HG03565 (cell line): Measurements from ENCODE around the gene PSORS1C1.

Source experiments
- ATAC-seq: cut with Tn5 transposase; IDR thresholded peaks from one replicate; pipeline ENCODE4 v1.9.1; 2021; ENCODE audit warnings: mild to moderate bottlenecking, moderate library complexity; ENCODE audit not compliant: unreplicated experiment

The PSORS1C1 gene

DNA sequence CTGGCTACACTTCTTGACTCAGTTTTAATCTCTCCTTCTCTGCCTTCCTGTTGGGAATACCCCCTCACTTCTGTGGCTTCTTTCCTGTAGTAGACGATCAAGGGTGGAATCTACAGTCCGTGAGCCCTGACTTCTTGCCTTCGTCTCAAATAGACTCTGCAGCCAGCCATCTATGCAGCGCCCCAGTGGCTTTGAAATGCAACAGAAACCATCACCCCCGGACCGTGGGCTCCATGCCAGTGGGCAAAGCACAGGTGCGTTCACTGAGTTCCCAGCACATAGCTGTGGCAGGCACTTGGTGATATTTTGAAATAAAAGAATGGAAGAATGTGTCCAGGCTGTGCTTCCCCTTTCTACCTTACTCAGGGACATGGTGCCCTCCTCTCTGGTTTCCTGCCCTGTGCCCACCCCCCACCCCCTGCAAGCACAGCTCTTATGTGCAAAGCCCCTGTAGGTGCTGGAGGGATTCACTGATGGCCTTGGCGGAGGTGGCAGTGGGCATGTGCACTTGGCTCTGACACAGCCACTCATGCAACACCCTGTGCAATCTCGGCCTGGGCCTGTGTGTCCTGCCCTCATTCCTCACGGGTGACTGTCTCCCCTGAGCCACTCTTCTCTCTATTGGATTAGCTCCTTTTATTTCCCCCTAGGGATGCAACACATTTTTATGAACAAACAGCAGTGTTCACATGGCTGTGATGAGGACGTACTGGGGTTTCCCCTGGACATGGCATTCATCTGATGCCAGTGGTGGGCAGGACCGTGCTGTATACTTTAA, 11.2 kb downstream of the PSORS1C1 start:
- ATAC-seq = no peak

DNA sequence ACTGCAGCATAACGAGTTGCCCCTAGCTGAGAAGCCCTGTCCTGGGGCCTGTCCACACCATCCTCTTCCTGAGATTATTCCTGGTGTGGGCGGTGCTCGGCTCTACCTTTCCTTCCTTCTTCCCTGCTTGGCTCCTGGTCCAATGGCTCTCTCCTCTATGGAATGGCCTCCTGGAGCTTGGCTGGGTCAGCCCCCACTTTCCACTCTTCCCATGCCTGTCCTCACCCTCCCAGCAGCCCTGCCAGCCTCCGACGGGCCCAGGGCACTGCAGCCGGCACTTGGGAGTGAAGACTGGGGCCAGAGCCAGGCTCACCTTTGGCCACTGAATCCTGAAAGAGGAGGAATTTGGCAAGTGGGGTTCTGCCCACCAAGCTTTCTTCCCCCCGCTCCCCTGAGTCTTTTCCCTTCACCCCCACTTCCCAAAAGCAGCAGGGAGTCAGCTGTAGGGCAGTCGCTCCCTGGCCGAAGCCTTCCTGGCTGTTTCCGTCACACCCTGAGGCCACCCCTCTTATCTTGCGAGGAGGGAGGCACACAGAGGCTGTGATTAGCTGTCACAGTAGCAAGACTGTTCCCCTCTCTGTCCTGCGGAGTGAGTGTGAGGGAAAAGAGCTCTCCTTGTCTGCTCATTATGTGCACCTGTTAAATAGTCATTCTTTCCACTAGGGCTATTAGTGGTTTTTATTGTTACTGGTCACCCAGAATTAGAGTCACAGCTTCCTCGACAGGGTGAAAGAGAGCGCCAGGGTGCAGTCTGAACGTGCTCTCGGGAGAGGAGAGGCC, 12.0 kb downstream of the PSORS1C1 start:
- no peak for ATAC-seq

DNA sequence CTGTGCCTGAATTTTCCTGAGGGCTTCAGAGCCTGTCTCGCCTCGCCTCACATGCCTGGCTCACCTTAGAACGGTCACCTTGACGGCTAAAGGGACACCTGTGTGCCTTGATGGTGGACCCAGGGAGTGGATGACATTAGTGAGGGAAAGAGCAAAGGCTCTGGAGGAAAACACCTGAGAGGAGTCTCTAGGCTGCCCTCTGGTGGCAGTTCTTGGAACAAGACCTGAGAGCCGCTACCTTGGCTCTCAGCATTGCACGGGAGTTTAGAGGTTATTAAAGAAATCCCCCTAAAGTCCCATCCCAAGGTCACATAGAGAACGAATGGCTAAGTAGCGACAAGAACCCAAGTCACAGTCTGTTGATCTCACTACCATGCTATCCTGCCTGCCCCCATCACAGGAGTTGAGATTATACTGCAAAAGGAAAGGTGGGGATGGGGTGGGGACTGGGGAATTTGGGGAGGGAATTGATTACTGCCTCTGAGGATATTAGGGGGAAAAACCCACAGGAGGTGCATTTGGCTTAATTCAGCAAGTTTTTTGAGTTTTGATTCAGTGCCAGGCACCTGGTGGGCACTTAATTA, 13.6 kb downstream of the PSORS1C1 start:
- no peak for ATAC-seq

DNA sequence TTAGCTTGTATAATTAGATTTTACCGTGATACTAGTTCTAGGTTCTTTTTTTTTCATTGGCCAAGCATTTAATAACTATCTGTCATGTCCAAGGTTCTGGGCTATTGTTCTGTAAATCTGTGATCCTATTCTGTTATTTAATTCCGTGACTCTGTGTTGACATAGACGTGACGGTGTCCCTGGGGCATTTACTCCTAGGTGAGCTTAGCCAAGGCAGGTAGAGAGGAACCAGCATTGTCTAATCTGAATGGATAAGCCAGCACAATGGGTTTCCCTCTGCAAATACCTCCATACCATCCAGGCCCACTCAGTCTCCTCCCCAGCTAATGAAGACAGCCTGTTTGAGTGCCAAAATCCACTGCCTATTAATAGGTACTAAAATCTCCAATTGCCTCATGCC, 14.5 kb downstream of the PSORS1C1 start:
- ATAC-seq = no peak

DNA sequence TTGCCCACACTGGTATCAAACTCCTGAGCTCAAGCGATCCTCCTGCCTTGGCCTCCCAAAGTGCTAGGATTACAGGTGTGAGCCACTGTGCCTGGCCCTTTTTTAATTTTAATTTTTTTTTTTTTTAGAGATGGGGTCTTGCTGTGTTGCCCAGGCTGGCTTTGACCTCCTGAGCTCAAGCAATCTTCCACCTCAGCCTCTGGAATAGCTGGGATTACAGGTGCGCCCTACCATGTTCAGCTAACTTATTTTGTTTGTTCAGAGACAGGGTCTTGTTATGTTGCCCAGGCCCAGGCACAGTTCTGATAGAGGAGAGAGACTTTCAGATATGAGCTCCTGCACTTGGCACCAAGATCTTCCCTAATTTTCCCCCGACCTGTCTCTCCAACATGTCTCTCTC, 16.2 kb downstream of the PSORS1C1 start:
- ATAC-seq = no peak

DNA sequence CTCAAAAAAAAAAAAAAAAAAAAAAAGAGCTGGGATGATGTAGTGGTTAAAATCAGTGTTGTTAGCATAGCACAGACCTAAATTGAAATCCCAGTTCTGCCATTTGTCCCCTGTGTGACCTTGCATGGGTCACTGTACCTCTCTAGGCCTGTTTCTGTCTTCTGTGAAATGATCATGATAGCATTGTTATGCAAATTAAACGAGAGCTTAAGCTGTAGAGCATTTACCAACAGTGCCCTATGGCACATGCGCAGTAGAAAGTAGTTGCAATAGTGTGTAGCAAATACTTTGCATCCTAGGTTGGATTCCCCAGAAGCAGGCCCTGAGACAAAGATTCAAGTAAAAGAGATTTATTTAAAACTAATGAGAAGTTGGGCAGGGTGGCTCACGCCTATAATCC, 17.0 kb downstream of the PSORS1C1 start:
- ATAC-seq = no peak

DNA sequence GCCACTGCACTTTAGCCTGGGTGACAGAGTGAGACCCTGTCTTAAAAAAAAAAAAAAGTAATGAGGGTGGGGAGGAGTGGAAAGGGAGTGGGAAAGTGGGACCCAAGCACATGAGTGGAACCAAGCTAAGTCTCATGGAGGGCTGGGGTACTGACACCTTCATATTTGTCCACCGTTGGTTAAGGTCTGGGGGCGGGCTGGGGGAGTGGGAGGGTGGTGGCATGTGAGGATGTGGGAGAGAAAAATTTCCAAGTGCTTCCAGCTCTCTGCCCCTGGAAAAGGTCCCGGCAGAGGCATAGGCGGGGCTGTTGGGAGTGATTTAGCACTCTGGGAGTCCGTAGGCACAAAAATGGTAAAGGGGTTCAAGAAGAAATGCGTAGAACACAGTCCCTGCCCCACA, 18.2 kb downstream of the PSORS1C1 start:
- no peak for ATAC-seq

DNA sequence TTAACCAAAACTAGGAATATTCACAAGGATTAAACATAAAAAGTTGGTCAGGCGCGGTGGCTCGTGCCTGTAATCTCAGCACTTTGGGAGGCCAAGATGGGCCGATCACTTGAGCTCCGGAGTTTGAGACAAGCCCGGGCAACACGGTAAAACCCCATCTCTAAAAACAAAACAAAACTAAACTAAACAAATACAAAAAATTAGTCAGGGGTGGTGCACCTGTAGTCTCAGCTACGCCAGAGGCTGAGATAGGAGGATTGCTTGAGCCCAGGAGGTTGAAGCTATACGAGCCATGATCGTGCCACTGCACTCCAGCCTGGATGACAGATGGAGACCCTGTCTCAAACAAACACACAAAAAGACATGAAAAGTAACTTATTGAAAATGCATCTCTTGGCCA, 21.1 kb downstream of the PSORS1C1 start:
- ATAC-seq = no peak

DNA sequence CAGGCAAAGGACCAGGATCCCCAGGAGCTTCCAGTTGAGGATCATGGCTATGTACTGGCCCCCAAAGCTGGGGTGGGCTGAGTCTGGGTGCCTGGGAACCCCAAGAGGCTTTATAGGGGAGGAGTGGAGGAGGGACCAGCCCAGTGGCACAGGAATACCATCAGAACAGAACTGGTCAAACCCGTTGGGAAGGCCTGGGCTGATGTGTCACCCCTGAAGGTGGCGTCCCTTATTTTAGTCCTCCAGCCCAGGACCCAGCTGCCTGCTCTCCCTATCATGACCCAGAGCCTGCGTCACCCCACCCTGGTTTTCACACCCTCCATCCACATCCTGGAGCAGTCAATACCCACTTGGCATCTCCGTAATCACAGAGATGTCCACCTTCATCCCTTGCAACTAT, 24.4 kb downstream of the PSORS1C1 start, which contains the start of gene PSORS1C2:
Gene PSORS1C2, minus strand, starts transcription at position 85 of the 400 bp plus-strand sequence. Its CDS starts 40 bp downstream, at position 45.
- ATAC-seq = no peak

DNA sequence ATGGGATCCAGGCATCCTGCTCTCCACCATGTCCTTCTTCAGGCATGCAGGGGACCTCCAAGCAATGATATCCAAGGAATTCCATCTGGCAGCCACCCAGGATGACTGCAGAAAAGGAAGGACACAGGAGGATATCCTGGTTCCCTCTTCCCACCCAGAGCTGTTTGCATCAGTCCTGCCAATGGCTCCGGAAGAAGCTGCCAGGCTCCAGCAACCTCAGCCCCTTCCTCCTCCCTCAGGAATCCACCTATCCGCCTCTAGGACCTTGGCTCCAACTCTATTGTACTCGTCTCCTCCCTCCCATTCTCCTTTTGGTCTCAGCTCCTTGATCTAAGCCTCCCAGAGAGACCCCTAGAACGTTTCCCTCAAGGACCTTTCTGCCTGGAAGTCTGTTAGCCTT, 25.0 kb downstream of the PSORS1C1 start:
- no peak for ATAC-seq

DNA sequence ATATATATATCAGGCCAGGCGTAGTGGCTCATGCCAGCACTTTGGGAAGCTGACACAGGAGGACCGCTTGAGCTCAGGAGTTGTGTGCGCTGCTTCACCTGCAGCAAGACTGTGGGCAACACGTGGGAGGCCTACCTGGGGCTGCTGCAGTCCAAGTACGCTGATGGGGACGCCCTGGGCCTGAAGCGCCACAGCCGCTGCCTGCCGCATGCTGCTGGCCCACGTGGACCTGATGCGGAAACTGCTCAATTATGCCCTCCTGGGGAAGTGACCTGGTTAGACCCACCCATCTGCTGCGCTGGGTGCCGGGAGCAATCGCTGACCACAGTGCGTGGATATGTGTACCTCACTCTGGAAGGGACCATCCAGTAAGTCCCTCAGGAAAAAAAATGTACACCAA, 26.0 kb downstream of the PSORS1C1 start:
- no peak for ATAC-seq

DNA sequence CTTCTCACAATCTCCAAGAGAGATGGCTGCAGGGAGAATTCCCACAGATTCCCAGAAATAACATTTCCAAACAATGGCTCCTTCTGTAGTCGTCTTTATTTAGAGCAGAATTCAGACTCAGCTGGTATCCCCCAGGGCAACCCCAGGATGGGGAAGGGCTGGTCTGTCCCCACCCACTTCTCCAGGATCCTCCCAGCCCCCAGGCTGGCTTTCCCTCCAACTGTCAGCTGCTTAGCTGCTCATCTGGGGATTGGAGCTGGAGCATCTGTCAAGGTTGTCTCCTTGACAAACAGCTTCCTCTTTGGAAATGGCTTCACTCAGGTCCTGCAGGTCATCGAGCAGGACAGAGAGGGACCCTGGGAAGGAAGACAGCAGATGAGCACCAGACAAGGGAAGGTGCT, 27.8 kb downstream of the PSORS1C1 start:
- ATAC-seq = no peak

DNA sequence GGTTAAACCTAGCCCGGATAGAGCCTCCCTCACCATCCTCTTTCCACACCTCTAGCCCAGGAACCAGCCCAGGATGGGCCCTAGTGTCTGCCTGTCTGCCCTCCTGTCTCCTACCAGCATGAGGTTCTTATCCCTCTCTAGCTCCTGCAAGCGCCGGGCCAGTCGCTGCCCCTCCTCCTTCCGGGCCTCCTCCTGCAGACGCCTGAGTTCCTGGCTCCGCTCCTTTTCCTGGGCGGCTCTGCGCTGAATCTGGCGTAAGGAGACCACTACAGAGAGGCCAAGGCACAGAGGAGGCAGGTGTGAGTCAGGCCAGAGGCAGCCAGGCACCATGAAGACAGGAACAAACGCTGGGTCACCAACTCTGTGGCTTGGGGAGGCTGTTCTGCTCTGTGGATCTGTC, 28.5 kb downstream of the PSORS1C1 start:
- no peak for ATAC-seq

DNA sequence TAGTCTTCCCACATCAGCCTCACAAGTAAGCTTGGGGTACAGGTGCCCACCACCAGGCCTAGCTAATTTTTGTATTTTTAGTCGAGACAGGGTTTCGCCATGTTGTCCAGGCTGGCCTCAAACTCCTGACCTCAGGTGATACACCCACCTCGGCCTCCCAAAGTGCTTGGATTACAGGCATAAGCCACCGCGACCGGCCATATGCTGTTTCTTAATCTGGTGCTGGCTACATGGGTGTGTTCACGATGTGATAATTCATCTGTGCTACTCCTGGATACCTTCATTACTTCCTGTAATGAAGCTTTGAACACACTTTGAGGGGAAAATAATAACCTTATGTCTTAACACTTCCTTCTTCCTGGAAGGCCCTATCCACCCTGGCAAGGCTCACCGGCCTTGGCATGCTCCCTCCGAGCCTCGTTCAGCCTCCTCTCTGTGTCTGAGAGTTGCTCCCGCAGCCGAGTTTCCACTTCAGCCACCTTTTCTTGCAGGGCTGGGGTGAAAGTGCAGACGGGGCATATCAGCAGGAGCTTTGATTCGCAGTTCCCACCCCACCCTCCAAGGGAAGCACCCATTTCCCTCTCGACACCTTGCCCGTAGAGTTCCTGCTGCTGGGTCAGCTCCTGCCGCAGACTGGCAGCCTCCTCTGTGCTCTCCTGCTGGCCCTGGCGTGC, 29.8 kb downstream of the PSORS1C1 start:
- ATAC-seq = no peak

DNA sequence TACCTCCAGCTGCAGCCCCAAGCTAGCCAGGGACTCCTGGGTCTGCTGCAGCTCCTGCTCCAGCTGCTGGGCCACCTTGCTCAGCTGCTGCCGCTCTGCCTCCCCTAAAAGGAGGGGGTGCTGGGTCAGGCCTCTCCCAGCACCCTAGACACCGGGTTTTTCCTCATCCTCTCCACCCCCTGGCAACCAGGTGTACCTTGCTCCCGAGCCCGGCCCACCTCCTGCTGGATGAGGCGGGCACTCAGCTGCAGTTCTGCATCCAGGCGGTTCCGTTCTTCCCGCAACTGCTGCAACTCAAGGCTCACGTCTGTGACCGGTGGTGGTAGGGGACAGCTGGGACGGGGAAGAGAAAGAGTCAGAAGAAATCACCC, 30.4 kb downstream of the PSORS1C1 start:
- no peak for ATAC-seq

DNA sequence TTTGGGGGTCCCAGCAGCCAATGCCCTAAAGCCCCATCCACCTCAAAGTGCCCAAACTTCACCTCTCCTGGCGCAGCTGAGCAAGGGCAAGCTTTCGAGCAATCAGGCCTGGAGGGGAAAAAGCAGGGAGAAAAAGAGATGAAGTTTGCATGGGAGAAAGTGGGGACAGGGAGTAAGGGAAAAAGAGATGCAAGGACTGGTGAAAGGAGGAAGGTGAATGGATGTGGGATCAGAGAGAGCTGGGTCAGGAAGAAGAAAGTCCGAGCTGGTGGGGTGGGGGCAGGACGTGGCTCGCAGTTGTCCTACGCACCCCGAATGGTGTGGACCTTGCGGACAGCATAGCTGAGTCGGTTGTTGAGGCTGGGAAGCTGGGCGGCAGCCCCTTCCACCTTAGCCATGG, 30.8 kb downstream of the PSORS1C1 start:
- no peak for ATAC-seq

DNA sequence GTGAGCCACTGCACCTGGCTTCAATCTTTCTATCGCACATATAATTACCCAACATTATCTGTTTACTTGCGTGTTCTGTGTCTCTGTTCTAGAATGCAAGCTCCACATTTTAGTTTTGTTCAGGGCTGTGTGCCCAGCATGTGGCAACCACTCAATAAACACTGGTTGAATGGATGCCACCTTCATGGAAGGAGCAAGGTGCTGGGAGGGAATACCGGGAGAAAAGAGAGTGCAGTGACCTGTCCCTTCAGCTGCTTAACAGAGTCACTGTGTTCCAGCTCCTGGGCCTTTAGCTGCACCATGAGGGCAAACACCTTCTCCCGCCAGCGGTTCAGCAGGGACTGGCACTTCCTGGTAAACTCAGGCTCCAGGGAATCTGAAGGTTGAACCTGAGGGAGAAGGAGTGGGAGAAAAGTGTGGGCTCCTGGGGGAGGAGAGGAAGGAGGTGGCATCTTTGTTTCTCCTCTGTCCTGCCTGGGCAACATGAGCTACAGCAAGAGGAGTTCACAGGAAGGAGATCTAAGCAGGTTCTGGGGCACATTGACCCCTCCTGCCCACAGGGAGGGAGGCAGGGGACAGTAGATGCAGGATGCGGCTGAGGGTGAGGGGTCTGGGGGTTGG, 35.3 kb downstream of the PSORS1C1 start:
- ATAC-seq = no peak

DNA sequence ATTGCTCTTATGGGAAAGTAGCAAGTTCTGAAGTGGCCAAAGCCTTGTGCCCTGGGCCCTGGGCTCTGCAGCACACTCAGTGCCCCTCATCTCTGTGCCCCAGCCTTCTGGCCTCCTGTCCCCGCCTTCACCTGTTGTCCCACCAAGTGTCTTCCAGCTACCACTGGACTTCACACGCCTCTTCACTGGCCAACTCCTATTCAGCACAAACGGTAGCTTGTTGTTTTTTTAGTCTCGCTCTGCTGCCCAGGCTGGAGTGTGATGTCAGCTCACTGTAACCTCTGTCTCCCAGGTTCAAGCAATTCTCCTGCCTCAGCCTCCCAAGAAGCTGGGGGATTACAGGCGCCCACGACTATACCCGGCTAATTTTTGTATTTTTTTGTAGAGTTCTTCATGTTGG, 38.2 kb downstream of the PSORS1C1 start:
- no peak for ATAC-seq

DNA sequence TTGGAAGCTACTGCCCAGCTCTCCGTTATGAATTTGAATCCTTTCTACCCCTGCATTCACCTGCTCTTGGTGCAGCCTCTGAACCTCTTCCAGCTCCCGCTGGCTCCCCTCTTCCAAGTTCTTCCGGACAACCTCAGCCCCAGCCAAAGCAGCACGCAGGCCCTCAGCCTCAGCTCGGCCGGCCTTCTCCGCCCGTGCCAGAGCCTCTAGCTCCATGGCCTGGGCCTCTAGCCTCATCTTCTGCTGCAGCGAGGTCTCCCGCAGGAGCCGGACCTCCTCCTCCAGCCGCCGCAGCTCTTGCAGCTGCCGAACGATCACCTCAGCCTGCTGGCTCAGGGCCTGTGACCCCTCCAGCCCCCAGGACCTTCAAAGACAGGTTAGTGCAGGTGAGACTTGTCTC, 39.8 kb downstream of the PSORS1C1 start:
- no peak for ATAC-seq

DNA sequence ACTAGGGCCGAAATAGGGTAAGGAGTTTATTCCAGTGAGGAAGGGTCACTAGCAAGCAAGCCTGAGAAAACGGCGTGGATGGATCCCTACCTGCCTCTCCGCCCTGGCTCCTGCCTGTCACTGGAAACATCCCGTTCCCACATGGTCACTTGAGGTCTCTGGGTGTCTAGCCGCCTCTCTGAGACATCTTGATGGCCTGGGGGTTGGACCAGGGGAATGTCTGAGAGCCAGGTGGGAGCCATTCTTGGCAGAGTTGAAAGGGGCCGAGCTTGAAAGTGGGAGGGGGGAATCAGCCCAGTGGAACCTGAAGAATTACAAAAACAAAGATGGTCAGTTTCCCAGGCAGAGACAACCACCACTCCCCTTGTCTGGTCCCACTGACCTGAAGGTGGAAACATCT, 42.0 kb downstream of the PSORS1C1 start:
- ATAC-seq = no peak

DNA sequence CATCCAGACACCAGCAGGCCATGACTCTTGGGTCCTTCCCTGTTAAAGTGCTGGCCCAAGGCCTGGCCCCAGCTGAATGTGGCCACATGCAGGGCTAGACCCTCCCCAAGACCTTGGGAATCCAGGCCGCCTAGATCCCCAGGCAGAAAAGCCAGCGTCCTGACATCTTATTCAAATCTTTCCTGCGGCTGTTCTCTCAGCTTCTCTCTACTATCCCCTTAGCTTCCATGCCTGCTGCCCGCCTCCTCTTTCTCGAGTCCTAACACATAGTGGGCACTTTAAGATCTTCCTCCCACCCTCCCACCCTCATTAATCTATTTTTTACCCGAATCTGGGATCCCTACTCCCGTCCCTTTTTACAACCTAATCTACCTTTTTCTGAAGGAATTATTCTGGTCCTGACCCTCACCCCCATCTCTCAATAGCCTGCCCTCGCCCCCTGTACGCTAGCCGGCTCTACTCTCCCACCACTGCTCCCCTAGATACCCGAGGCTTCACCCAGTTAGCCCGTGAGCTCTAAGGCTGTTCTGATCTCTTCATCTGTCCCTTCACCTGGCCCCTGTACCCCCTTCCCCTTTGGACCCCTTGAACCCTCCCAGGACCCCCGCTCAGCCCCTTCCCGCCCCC, 43.0 kb downstream of the PSORS1C1 start, which contains the start of gene CCHCR1:
Gene CCHCR1, minus strand, starts transcription at position 290 of the 627 bp plus-strand sequence. Its CDS starts 202 bp downstream, at position 88.
- no peak for ATAC-seq
